Measurements from ENCODE around the gene P2RX2.

Gene P2RX2

DNA sequence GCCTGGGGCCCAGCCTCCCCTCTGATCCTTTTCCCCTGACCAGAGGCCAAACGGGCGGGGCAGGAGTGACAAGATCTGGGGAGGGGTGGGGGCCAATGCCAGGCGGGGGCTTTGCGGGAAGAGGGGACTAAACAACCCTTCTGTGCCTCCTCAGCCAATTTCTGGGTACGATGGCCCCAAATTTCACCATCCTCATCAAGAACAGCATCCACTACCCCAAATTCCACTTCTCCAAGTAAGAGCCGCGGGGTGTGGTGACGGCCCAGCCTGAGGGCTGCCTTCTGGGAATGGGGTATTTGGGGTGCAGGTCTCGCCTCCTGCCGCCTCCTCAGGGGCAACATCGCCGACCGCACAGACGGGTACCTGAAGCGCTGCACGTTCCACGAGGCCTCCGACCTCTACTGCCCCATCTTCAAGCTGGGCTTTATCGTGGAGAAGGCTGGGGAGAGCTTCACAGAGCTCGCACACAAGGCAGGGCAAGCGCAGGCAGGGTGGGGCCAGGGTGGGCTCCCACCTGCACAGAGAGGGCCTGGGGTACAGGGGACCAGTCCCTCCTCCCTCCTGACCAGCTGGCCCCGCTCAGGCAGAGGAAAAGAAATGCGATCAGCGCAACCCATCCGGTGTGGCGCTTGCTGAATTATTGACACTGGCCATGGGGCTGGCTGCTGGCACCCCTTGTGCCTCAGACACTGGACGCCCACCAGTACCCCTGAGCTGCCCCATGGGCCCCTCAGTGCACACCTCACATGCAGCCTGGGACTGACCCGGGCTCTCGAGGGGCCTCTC, 1.7 kb downstream of the P2RX2 start:
- DNase-seq, result no peak

GRCh38 chr12:132620899-132621656, 2.5 kb downstream of the P2RX2 start:
- DNase-seq, result no peak

DNA sequence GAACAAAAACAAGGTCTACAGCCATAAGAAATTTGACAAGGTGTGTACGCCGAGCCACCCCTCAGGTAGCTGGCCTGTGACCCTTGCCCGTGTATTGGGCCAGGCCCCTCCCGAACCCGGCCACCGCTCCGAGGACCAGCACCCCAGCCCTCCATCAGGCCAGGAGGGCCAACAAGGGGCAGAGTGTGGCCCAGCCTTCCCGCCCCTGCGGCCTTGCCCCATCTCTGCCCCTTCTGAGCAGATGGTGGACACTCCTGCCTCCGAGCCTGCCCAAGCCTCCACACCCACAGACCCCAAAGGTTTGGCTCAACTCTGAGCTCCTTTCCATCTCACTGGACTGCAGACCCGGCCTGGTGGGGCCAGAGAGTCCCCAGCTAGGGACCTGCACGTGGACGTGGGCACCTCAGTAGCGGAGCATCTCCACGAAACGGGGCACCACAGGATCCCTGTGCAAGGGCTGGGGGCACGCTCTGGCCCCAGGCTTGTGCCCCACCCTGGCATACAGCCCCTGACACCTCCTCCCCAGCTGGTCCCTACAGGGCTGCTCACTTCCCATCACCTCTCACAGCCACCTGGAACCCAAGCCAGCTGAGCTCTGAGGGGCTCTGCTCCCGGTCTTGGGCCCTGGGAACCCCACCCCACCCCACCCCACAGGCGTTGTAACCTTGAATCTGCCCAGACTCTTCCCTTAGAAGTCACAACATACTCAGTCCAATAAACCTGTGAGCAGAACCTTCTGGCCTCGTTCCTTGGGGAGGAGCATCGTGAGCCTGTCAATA, 3.3 kb downstream of the P2RX2 start:
- DNase-seq, result no peak

DNA sequence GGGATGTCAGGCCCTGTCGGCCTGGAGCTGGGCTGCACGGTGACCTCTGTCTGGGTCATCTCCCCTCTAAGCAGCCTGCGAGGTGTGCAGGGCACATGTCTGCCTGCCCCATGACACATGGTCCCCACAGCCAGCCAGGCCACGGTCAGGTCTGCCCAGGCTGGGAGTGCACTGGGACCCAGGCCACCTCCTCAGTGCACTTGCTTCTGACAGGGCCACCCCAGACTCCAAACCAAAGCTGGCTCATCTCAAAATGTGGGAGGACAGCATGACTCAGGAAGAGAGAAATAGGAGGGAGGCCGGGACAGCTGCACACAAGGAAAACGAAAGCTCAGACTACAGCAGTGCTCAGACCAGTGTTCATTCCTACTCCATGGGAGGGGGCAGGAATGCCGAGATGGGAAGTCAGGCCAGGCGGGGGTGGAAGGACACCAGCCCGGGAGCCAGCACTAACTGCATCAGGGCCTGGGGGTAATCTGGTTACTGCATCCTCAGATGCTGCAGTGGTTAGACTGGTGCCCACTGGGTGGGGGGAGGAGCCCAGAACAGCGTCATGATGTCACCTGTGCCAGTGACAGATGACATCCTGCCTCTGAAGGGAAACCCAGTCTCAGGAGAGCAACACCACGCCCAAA, 4.0 kb downstream of the P2RX2 start:
- no peak for DNase-seq

DNA sequence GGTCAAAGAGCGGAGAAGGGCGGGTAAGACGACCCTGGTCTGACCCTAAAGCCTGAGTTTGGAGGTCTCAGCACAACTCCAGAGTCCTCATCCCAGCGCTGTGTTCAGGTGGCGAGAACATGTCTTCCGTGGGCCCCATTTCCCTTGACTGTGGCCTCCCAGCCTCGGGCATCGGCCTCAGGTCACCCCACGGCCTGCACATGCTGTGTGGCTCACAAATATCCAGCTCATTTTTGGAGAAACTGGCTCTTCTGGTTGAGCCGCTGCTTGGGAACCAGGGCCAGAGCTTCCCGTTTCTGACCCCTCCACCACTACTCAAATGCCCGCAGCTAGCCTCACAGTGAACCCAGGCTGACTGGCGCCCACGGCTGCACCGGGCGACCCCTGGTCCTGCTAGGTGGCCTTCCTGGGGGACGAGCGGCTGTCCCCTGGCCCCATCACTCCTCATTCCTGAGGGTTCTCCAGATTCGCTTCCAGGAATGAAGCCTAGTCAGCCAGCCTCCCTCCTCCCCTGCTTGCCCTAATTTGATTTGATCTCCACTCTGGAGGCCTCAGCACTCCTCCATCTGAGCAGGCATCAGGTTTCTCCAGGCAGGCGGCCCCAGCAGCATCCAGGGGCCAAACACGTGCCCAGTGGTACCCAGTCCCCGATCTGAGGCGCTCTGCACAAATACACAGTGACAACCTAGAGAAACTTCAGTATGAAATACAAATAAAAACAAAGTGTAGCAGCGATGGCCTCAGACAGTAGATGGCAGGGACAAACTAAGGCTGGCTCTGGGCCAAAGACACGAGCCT, 4.7 kb downstream of the P2RX2 start:
- DNase-seq, result no peak

GRCh38 chr12:132624186-132624855, 5.7 kb downstream of the P2RX2 start:
- DNase-seq, result no peak

GRCh38 chr12:132624910-132625630, 6.5 kb downstream of the P2RX2 start:
- no peak for DNase-seq

- DNase-seq, result no peak
These were observed 7.3 kb downstream of the P2RX2 start for GRCh38 chr12:132625731-132626430.

GRCh38 chr12:132629330-132629729, 10.8 kb downstream of the P2RX2 start:
- DNase-seq, result no peak

DNA sequence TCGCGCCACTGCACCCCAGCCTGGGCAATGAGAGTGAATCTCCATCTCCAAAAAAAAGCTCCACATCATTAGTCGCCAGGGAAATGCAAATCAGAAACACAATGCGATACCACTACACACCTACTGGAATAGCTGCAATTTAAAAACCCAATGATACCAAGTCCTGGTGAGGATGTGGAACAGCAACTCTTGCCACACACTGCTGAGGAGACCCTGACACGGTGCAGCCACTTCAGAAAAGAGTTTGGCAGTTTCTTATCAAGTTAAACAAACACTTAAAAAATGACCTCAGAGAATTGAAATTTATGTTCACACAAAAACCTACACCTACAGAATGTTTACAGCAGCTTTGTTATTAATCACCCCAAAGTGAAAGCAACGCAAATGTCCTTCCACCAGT, 12.1 kb downstream of the P2RX2 start:
- DNase-seq, result no peak

DNA sequence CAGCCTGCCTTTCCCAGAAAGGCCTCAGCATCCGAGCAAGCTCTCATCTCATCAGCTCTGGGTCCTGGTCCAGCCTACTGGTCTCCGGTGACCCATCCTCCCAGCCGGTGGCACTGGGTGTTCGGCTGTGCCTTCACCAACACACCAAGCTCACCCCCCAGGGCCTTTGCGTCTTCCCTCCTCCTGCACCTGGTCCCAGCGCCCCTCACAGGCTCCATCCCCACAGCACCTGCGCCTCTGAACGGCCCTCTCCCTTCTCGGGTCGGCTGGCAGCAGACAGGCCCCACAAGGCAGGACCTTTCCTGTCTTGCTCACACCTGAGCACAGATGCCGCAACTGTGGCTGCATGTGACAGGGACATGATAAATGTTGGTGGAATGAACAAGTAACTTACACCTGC, 13.1 kb downstream of the P2RX2 start:
- no peak for DNase-seq

GRCh38 chr12:132632521-132633228, 14.1 kb downstream of the P2RX2 start:
- DNase-seq, result no peak

DNA sequence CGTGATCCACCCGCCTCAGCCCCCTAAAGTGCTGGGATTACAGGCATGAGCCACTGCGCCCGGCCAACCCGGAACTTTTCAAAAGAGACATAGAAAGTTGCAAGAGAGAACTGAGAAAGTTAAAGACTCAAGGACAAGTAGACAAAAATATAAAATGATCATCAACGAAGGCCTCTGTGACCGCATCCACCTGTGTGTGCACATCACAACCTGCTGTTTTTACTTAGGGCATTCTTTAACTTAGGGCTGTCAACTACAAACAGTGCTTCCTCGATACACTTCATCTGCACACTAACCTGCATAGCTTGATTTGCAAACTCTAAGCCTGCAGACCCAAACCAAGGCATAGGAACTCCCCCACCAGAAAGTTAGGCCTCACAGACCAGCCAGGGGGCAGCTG, 14.8 kb downstream of the P2RX2 start:
- DNase-seq, result no peak

GRCh38 chr12:132633901-132634300, 15.3 kb downstream of the P2RX2 start:
- DNase-seq, result no peak

- no peak for DNase-seq
These were observed 15.9 kb downstream of the P2RX2 start for GRCh38 chr12:132634411-132634990.

GRCh38 chr12:132635076-132635955, 16.7 kb downstream of the P2RX2 start:
- no peak for DNase-seq

DNA sequence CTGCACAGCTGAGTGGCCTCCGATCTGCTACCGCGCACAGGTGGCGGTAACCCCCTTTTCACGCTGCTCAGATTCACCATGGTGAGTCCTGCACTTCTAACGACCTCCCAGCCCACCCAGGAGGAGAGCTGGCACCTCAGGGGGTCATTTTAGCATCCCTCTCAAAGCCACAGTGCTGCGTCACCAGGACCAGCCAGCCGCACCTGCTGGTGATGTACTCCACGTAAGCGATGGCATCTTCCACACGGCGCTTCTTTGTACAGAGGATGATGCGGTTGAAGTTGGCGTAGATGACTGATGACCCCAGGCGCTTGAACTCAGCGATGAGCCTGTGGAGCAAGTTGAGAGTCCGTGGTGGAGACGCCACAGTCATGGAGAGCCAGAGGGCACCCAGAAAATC, 19.2 kb downstream of the P2RX2 start:
- DNase-seq, result no peak
